Naive B cell (primary cell): ENCODE data around the gene SUPT7L. TPM values are rescaled to one million over a fixed set of nuclear protein-coding genes. Genes with fewer than 3 reads are reported as not detected.
A peak's percentile ranks its signal among the peaks of the same experiment; 100 is the strongest.

Source experiments
- ATAC-seq, 2 donors: fragments of 150-1000 bp; cut with Tn5 transposase; 2 replicates each; pipeline ENCODE4 v1.10.0; 2021; ENCODE audit warnings: low read depth in 2 of 2, mild to moderate bottlenecking in 2 of 2, moderate library complexity in 2 of 2
- DNase-seq: peaks from one replicate; pipeline ENCODE4 v3.0.0; 2022
- H3K27ac Mint-ChIP-seq, 6 donors: one replicate each; pipeline ENCODE4 v1.8.0; 2020 to 2022; ENCODE audit warnings: mild to moderate bottlenecking in 6 of 6, mixed read lengths in 6 of 6, moderate library complexity in 5 of 6, inconsistent platforms in 2 of 6
- H3K27me3 Mint-ChIP-seq, 3 donors: one replicate each; pipeline ENCODE4 v1.8.0; 2021 to 2022; ENCODE audit warnings: mixed read lengths in 3 of 3, mild to moderate bottlenecking in 1 of 3
- H3K36me3 Mint-ChIP-seq, 2 donors: one replicate each; pipeline ENCODE4 v1.8.0; 2020 to 2022; ENCODE audit warnings: mixed read lengths in 2 of 2, inconsistent platforms in 1 of 2, mild to moderate bottlenecking in 1 of 2
- H3K4me1 Mint-ChIP-seq, 3 donors: one replicate each; pipeline ENCODE4 v1.8.0; 2020 to 2022; ENCODE audit warnings: mixed read lengths in 3 of 3, inconsistent platforms in 1 of 3, mild to moderate bottlenecking in 1 of 3, moderate library complexity in 1 of 3
- H3K4me3 Mint-ChIP-seq, 8 donors: one replicate each; pipeline ENCODE4 v1.8.0; 2020 to 2022; ENCODE audit warnings: mild to moderate bottlenecking in 8 of 8, mixed read lengths in 8 of 8, moderate library complexity in 8 of 8, inconsistent platforms in 2 of 8
- H3K9me3 Mint-ChIP-seq, 7 donors: one replicate each; pipeline ENCODE4 v1.8.0; 2020 to 2022; ENCODE audit warnings: mixed read lengths in 7 of 7, mild to moderate bottlenecking in 5 of 7, inconsistent platforms in 2 of 7, moderate library complexity in 1 of 7
- polyA plus RNA-seq, 6 donors: library from polyadenylated mRNA; unstranded; fragments of 300-500 nt; fragmentation: Illumina TruSeq; gene quantifications; one replicate each; pipeline ENCODE4 v1.2.3, GENCODE V29; 2021; ENCODE audit warnings: low read depth in 6 of 6

Gene SUPT7L, protein sequence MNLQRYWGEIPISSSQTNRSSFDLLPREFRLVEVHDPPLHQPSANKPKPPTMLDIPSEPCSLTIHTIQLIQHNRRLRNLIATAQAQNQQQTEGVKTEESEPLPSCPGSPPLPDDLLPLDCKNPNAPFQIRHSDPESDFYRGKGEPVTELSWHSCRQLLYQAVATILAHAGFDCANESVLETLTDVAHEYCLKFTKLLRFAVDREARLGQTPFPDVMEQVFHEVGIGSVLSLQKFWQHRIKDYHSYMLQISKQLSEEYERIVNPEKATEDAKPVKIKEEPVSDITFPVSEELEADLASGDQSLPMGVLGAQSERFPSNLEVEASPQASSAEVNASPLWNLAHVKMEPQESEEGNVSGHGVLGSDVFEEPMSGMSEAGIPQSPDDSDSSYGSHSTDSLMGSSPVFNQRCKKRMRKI
- polyA plus RNA-seq, result 10 to 100 TPM; 12.9 to 18.2 (median 15.2) TPM

DNA sequence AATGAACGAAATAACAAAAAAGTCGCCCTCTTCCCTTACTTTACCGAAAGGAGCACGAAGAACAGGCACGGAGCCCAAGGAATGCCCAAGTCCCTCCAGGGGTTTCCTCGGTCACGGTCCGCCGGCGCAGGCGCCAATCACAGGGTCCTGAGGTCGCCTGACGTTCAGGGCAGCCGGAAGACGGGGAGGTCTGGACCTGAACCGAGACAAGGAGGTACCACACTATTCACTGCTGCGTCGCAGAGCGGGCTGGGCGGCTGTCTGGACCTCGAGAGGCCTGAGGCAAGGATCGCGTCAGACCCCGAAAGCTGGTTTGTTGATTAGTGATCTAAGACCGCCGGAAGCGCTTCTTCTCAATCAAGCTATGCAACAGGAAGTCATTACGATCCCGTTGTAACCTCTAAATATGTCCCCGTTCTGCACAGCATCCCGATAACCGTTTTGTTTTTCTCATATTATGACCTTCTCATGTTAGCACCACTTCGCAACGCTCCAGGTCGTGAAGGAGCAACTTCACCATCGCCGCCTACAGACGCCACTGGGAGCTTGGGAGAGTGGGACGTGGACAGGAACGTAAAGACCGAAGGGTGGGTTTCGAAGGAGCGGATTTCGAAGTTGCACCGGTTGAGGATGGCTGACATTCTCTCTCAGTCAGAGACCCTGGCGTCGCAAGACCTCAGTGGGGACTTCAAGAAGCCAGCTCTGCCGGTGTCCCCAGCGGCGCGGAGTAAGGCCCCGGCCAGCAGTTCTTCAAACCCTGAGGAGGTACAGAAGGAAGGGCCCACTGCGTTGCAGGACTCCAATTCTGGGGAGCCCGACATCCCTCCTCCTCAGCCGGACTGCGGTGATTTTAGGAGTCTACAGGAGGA is at the start of gene SUPT7L, which contains the start of gene SLC4A1AP:
TSS of gene SUPT7L (minus strand) at position 330 of the 869 bp plus-strand sequence. CDS start 1,422 bp downstream, outside the sequence.
TSS of gene SLC4A1AP (plus strand) at position 605 of the 869 bp plus-strand sequence. CDS start at position 631, 26 bp downstream.
- peak; percentile 80 for DNase-seq
- peak within 1 kb of the TSS; percentile 99 for H3K27ac Mint-ChIP-seq
- H3K27me3 Mint-ChIP-seq, result no peaks in the 10 kb centered on the region
- no peaks in the 10 kb centered on the region for H3K9me3 Mint-ChIP-seq
- peaks cover 22 to 47% (median 40%) of the 10 kb centered on the region in 3 donors for H3K4me1 Mint-ChIP-seq
- peaks cover 15% of the 10 kb centered on the region in 2 donors for H3K36me3 Mint-ChIP-seq
- ATAC-seq, result peak; percentile 82 to 84
- peak within 1 kb of the TSS; percentile 96 to 100 (median 100) for H3K4me3 Mint-ChIP-seq

- Mint-ChIP-seq H3K36me3 (peaks cover 0 to 5% of the 10 kb centered on the region in 2 donors), H3K27me3 (peaks cover 35 to 56% (median 43%) of the 10 kb centered on the region in 3 donors), H3K27ac (peak overlapping the region in 2 of 6 donors; percentile 22 to 84), H3K4me1 (peaks cover 14 to 20% (median 15%) of the 10 kb centered on the region in 3 donors), H3K4me3 (peak overlapping the region in 2 of 8 donors; percentile 39 to 70), H3K9me3 (no peaks in the 10 kb centered on the region)
- DNase-seq (no peak), ATAC-seq (no peak)
Measured at GRCh38 chr2:27713201-27713600, 49.8 kb upstream of the SUPT7L start.

GRCh38 chr2:27712522-27712921 is 49.1 kb upstream of the SUPT7L start:
- Mint-ChIP-seq H3K36me3 (peaks cover 0 to 5% of the 10 kb centered on the region in 2 donors), H3K27ac (no peak overlapping the region), H3K4me3 (peak overlapping the region in 1 of 8 donors; percentile 9), H3K27me3 (peaks cover 31 to 53% (median 47%) of the 10 kb centered on the region in 3 donors), H3K4me1 (peaks cover 14 to 20% (median 15%) of the 10 kb centered on the region in 3 donors), H3K9me3 (no peaks in the 10 kb centered on the region)
- ATAC-seq (no peak), DNase-seq (no peak)

- Mint-ChIP-seq H3K27me3 (peaks cover 26 to 48% (median 44%) of the 10 kb centered on the region in 3 donors), H3K9me3 (no peaks in the 10 kb centered on the region), H3K27ac (no peak overlapping the region), H3K4me1 (peaks cover 12 to 16% (median 14%) of the 10 kb centered on the region in 3 donors), H3K36me3 (peaks cover 0 to 5% of the 10 kb centered on the region in 2 donors), H3K4me3 (no peak overlapping the region)
- no peak for ATAC-seq
- no peak for DNase-seq
Measured at GRCh38 chr2:27711804-27712203, 48.4 kb upstream of the SUPT7L start.

GRCh38 chr2:27710640-27711430 is 47.4 kb upstream of the SUPT7L start:
- H3K4me3 Mint-ChIP-seq, result no peak overlapping the region
- DNase-seq (no peak), ATAC-seq (no peak)
- H3K27me3 Mint-ChIP-seq, result peaks cover 22 to 40% (median 35%) of the 10 kb centered on the region in 3 donors
- H3K4me1 Mint-ChIP-seq, result peaks cover 5 to 10% (median 8%) of the 10 kb centered on the region in 3 donors
- H3K36me3 Mint-ChIP-seq, result peaks cover 0 to 5% of the 10 kb centered on the region in 2 donors
- H3K27ac Mint-ChIP-seq, result no peak overlapping the region
- no peaks in the 10 kb centered on the region for H3K9me3 Mint-ChIP-seq

GRCh38 chr2:27709960-27710575 is 46.7 kb upstream of the SUPT7L start:
- Mint-ChIP-seq H3K36me3 (peaks cover 0 to 5% of the 10 kb centered on the region in 2 donors), H3K9me3 (no peaks in the 10 kb centered on the region), H3K27me3 (peaks cover 22 to 39% (median 34%) of the 10 kb centered on the region in 3 donors), H3K4me1 (peaks cover 5 to 8% (median 6%) of the 10 kb centered on the region in 3 donors), H3K27ac (no peak overlapping the region), H3K4me3 (no peak overlapping the region)
- no peak for ATAC-seq
- no peak for DNase-seq

DNA sequence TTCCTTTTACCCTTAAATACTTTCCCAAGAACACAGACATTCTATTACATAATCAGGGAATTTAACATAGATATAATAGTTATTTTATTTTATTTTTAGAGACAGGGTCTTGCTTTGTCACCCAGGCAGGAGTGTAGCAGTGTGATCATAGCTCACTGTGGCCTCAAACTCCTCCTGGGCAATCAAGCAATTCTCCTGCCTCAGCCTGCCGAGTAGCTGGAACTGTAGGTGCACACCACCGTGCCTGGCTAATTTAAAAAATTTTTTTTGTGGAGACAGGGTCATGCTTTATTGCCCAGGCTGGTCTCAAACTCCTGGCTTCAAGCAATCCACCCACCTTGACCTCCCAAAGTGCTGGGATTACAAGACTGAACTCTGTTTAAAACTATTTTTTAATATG is 45.9 kb upstream of the SUPT7L start:
- no peaks in the 10 kb centered on the region for H3K9me3 Mint-ChIP-seq

GRCh38 chr2:27708666-27709065 is 45.3 kb upstream of the SUPT7L start:
- no peak overlapping the region for H3K27ac Mint-ChIP-seq
- H3K27me3 Mint-ChIP-seq, result peaks cover 15 to 29% (median 26%) of the 10 kb centered on the region in 3 donors
- DNase-seq (no peak), ATAC-seq (no peak)
- no peak overlapping the region for H3K4me3 Mint-ChIP-seq
- peaks cover 0 to 5% of the 10 kb centered on the region in 2 donors for H3K36me3 Mint-ChIP-seq
- H3K9me3 Mint-ChIP-seq, result no peaks in the 10 kb centered on the region
- H3K4me1 Mint-ChIP-seq, result no peaks in the 10 kb centered on the region

More for the DNA sequence above, 45.9 kb upstream of the SUPT7L start:
- peaks cover 0 to 5% of the 10 kb centered on the region in 2 donors for H3K36me3 Mint-ChIP-seq
- peaks cover 17 to 31% (median 27%) of the 10 kb centered on the region in 3 donors for H3K27me3 Mint-ChIP-seq
- DNase-seq, result no peak
- no peak overlapping the region for H3K27ac Mint-ChIP-seq
- peaks cover 0 to under 1% (median 0%) of the 10 kb centered on the region in 3 donors for H3K4me1 Mint-ChIP-seq
- no peak for ATAC-seq
- H3K4me3 Mint-ChIP-seq, result no peak overlapping the region

- H3K9me3 Mint-ChIP-seq, result no peaks in the 10 kb centered on the region
- H3K36me3 Mint-ChIP-seq, result peaks cover 0 to 5% of the 10 kb centered on the region in 2 donors
- no peak for ATAC-seq
- H3K4me3 Mint-ChIP-seq, result no peak overlapping the region
- DNase-seq, result no peak
- no peak overlapping the region for H3K27ac Mint-ChIP-seq
- peaks cover 14 to 28% (median 24%) of the 10 kb centered on the region in 3 donors for H3K27me3 Mint-ChIP-seq
- H3K4me1 Mint-ChIP-seq, result no peaks in the 10 kb centered on the region
Measured at GRCh38 chr2:27708257-27708654, 44.8 kb upstream of the SUPT7L start.

DNA sequence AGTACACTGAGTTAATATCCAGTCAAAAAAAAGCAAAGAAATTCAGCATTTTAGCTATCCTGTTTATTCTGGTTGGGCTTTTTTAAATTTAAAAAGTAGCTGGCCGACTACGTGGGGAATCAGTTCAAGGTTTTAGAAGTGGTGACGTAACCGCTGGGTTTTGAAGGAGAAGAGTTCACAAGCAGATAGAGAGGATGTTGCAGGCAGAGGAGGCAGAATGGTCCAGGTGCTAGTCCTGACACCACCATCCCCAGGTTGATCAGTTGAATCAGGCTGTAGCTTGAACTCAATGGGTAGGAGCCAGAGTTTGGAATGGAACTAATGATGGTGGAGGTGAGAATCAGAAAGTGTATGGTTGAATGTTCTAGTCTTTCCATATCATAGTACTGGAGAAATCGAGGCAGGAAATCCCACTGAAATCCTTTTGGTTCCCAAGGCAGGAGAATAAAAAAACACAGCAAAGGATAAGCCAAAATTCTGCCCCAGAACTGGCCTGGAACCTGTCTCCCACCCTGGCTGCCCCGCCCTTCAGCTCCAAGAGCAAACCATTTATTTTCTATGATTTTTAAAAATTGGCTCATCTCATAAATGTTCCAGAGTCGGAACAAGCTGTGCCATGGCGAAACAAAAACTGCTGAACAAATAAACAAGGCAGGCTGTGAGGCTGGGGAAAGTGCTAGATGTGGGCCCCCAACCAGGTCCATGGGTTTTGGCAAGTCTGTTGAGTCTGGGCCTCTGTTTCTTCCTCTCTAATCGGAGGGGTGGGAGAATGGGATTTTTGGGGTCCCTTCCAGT is 44.2 kb upstream of the SUPT7L start:
- no peak overlapping the region for H3K4me3 Mint-ChIP-seq
- DNase-seq (no peak), ATAC-seq (no peak)
- H3K4me1 Mint-ChIP-seq, result no peaks in the 10 kb centered on the region
- H3K27ac Mint-ChIP-seq, result peak overlapping the region in 1 of 6 donors; percentile 62
- no peaks in the 10 kb centered on the region for H3K9me3 Mint-ChIP-seq
- peaks cover 0 to 5% of the 10 kb centered on the region in 2 donors for H3K36me3 Mint-ChIP-seq
- H3K27me3 Mint-ChIP-seq, result peaks cover 10 to 22% (median 18%) of the 10 kb centered on the region in 3 donors

GRCh38 chr2:27705851-27706622 is 42.6 kb upstream of the SUPT7L start:
- no peaks in the 10 kb centered on the region for H3K9me3 Mint-ChIP-seq
- no peak overlapping the region for H3K4me3 Mint-ChIP-seq
- no peak overlapping the region for H3K27ac Mint-ChIP-seq
- no peaks in the 10 kb centered on the region for H3K4me1 Mint-ChIP-seq
- H3K27me3 Mint-ChIP-seq, result peaks cover 5 to 12% (median 8%) of the 10 kb centered on the region in 3 donors
- ATAC-seq (no peak), DNase-seq (no peak)
- H3K36me3 Mint-ChIP-seq, result no peaks in the 10 kb centered on the region
